ENCODE data around the gene CEP85. TPM values are rescaled to one million over a fixed set of nuclear protein-coding genes. Genes with fewer than 3 reads are reported as not detected.
"Not testable (repeated sequence)": the region's sequence is repeated elsewhere in the genome, so short reads cannot be mapped to it uniquely, and the experiment has no call there.

The CEP85 gene
- total RNA-seq, 2 donors from 2014 or later = 2.8 to 4.0 TPM

DNA sequence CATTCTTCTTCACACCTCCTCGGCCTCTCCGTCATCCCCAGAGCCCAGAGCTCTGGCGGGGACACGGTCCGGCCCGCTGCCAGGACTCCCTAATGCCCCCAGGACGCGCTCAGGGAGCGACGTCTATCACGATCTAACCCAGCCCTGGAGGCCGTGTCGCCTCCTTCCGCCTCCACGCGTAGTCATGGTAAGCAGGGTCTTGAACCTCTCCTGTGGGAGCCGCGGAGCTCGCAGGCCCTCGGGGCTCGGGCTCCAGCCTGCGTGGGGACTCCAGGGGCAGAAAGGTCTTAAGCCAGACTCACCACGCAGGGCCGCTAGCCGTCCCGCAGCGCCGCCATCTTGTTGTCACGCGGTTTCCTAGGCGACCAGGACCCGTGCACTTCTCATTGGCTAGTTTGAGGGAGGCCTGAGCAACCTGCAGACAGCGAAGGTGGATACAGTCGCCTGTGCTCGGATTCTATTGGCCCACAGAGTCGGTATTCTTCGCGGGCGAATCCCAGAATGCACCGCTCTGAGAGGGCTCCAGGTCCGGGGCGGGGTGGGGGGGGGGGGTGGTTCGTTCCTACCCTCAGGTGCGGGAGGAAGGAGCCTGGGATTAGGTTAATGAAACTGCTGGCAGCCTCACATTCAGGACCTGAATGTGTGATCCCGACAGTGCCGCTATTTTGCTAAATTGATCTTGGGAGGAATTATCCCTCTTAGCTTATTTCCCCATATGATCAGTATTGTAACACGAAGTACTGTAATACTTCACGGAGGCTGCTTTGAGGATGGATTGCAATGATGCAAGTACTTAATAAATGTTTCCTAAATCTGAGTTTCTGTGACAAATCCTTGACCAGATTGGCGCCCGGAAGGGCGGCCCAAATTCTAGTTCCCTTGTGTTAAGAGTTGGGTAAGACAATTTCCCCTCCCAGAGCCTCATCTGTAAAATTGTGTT is 72.6 kb downstream of the CEP85 start, which contains the start of gene UBXN11:
UBXN11 (minus strand) TSS at position 347 of the 940 bp plus-strand sequence. CDS start 3,753 bp downstream, outside the sequence.
- peak within 1 kb of the TSS; percentile 34 to 45 for H3K27ac ChIP-seq
- peak within 1 kb of the TSS; percentile 80 for H3K4me3 ChIP-seq
- peak; percentile 80 for DNase-seq (ENCODE audit: low spot score)
- no peaks in the 10 kb centered on the region for H3K36me3 ChIP-seq
- peak; percentile 76 for ATAC-seq (ENCODE audit: insufficient number of reproducible peaks, low FRiP score, low read depth)
- H3K27me3 ChIP-seq (replicated peaks; ENCODE audit: insufficient read depth) = no peaks in the 10 kb centered on the region
- peaks cover 7 to 12% of the 10 kb centered on the region in 2 donors for H3K4me1 ChIP-seq (ENCODE audit: control insufficient read depth in 1 of 2, low read depth in 2 of 2)
- TF ChIP-seq, protein P1, sequence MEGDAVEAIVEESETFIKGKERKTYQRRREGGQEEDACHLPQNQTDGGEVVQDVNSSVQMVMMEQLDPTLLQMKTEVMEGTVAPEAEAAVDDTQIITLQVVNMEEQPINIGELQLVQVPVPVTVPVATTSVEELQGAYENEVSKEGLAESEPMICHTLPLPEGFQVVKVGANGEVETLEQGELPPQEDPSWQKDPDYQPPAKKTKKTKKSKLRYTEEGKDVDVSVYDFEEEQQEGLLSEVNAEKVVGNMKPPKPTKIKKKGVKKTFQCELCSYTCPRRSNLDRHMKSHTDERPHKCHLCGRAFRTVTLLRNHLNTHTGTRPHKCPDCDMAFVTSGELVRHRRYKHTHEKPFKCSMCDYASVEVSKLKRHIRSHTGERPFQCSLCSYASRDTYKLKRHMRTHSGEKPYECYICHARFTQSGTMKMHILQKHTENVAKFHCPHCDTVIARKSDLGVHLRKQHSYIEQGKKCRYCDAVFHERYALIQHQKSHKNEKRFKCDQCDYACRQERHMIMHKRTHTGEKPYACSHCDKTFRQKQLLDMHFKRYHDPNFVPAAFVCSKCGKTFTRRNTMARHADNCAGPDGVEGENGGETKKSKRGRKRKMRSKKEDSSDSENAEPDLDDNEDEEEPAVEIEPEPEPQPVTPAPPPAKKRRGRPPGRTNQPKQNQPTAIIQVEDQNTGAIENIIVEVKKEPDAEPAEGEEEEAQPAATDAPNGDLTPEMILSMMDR (IDR thresholded peaks at IDR 0.05) = no peak
- no peaks in the 10 kb centered on the region for H3K9me3 ChIP-seq

GRCh38 chr1:26307363-26307781 is 73.4 kb downstream of the CEP85 start:
- Histone ChIP-seq H3K4me1 (ENCODE audit: control insufficient read depth in 1 of 2, low read depth in 2 of 2) (peaks cover 7 to 12% of the 10 kb centered on the region in 2 donors), H3K27me3 (replicated peaks; ENCODE audit: insufficient read depth) (no peaks in the 10 kb centered on the region), H3K4me3 (no peak overlapping the region), H3K27ac (peak overlapping the region in 1 of 2 donors; percentile 13), H3K36me3 (no peaks in the 10 kb centered on the region), H3K9me3 (no peaks in the 10 kb centered on the region)
- DNase-seq (ENCODE audit: low spot score) (no peak), ATAC-seq (ENCODE audit: insufficient number of reproducible peaks, low FRiP score, low read depth) (no peak)
- TF ChIP-seq, protein P1 (IDR thresholded peaks at IDR 0.05) = no peak

GRCh38 chr1:26307966-26308899 is 74.2 kb downstream of the CEP85 start:
- H3K4me3 ChIP-seq; DNase-seq (ENCODE audit: low spot score); H3K27me3 ChIP-seq (replicated peaks; ENCODE audit: insufficient read depth); H3K27ac ChIP-seq; H3K9me3 ChIP-seq; H3K36me3 ChIP-seq; ATAC-seq (ENCODE audit: insufficient number of reproducible peaks, low FRiP score, low read depth): not testable (repeated sequence)
- H3K4me1 ChIP-seq (ENCODE audit: control insufficient read depth in 1 of 2, low read depth in 2 of 2) = peaks cover 7 to 12% of the 10 kb centered on the region in 2 donors

DNA sequence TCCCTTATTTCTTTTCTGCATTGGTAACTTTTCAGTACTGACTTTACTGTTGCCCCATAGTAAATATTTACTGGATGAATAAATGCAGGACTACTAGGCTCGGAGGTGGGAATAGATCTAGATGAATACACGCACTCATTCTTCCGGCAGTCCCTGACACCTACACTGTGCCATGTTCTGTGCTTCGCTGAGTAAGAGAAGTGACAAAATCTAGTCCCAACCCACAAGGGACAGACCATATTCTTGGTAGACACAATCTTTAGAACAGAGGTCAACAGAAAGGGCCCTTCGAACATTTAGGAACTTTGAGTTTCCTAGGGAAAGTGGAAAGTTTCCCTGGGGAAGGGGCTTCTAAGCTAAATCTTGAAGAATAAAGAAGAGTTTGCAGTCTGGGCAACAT is 80.5 kb downstream of the CEP85 start:
- DNase-seq (ENCODE audit: low spot score) (no peak), ATAC-seq (ENCODE audit: insufficient number of reproducible peaks, low FRiP score, low read depth) (no peak)
- H3K27me3 ChIP-seq (replicated peaks; ENCODE audit: insufficient read depth) = no peaks in the 10 kb centered on the region
- no peaks in the 10 kb centered on the region for H3K36me3 ChIP-seq
- H3K27ac ChIP-seq = no peak overlapping the region
- no peak overlapping the region for H3K4me3 ChIP-seq
- H3K9me3 ChIP-seq = no peaks in the 10 kb centered on the region
- no peaks in the 10 kb centered on the region for H3K4me1 ChIP-seq (ENCODE audit: control insufficient read depth in 1 of 2, low read depth in 2 of 2)
- TF ChIP-seq, protein P1 (IDR thresholded peaks at IDR 0.05) = no peak

DNA sequence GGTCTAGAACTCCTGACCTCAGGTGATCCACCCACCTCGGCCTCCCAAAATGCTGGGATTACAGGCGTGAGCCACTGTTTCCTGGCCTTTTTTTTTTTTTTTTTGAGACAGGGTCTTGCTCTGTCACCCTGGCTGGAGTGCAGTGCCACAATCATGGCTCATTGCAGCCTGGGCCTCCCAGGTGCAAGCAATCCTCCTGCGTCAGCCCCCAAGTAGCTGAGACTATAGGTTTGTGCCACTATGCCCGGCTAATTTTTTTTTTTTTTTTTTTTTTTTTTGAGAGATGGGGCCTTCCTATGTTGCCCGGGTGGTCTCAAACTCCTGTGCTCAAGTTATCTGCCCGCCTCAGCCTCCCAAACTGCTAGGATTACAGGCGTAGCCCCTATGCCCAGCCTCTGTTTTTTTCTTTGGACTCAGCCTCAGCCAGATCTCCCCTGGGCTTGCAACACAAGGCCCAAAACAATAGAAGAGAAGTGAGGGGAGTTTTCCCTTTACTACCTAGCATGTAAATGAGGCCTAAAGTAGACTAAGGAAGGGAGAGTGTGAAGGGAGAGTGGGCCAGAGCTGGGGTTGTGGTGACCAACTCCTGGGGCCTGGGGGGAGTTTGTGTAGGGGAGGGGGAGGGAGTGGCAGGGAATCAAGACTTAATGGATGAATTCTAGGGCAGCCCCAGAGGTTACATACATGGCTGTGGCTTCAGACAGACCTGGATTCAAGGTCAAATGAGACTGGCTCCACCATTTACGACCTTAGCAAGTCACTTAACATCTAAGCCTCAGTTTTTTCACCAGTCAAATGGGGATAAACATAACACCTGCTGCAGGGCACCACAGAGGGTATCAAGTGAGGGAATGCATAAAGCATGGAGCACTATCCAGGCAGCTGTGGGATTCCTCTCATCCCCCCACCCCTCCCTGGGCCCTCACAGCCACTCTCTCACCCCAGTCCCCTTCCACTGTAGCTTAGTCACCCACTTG is 82.2 kb downstream of the CEP85 start:
- no peaks in the 10 kb centered on the region for H3K4me1 ChIP-seq (ENCODE audit: control insufficient read depth in 1 of 2, low read depth in 2 of 2)
- H3K4me3 ChIP-seq = no peak overlapping the region
- ATAC-seq (ENCODE audit: insufficient number of reproducible peaks, low FRiP score, low read depth) = no peak

More for the DNA sequence above, 82.2 kb downstream of the CEP85 start:
- H3K27ac ChIP-seq = no peak overlapping the region
- TF ChIP-seq, protein P1 (IDR thresholded peaks at IDR 0.05) = no peak
- no peaks in the 10 kb centered on the region for H3K27me3 ChIP-seq (replicated peaks; ENCODE audit: insufficient read depth)
- no peaks in the 10 kb centered on the region for H3K9me3 ChIP-seq
- H3K36me3 ChIP-seq = no peaks in the 10 kb centered on the region
- DNase-seq (ENCODE audit: low spot score) = no peak

All from thoracic aorta (tissue), 2 donors.